ACC112 (cell line): ENCODE data around the gene KBTBD7.

Experiments
- H2AFZ ChIP-seq: fragments of 200-600 bp; sonication (generic); one replicate; pipeline ENCODE4 v1.6.0; 2017; ENCODE audit warnings: antibody characterized with exemption, low read length; ENCODE audit not compliant: unreplicated experiment
- H3K27ac ChIP-seq: fragments of 200-600 bp; sonication (generic); 2 replicates; pipeline ENCODE4 v1.5.1; 2014; ENCODE audit warnings: low read depth, mild to moderate bottlenecking, antibody characterized with exemption, low read length, moderate library complexity
- H3K27me3 ChIP-seq: fragments of 200-600 bp; sonication (generic); 2 replicates; pipeline ENCODE4 v1.6.1; 2014; ENCODE audit warnings: mild to moderate bottlenecking, antibody characterized with exemption, low read length, moderate library complexity, mixed read lengths; ENCODE audit not compliant: insufficient read depth
- H3K36me3 ChIP-seq: fragments of 200-600 bp; sonication (generic); 2 replicates; pipeline ENCODE4 v1.6.1; 2016; ENCODE audit warnings: mild to moderate bottlenecking, antibody characterized with exemption, low read length, moderate library complexity, mixed read lengths; ENCODE audit not compliant: insufficient read depth
- H3K4me1 ChIP-seq: fragments of 200-600 bp; sonication (generic); one replicate; pipeline ENCODE4 v1.6.1; 2016; ENCODE audit warnings: low read length, mixed read lengths; ENCODE audit not compliant: insufficient read depth, unreplicated experiment, control insufficient read depth
- H3K4me3 ChIP-seq: fragments of 200-600 bp; sonication (generic); 2 replicates; pipeline ENCODE4 v1.5.1; 2014; ENCODE audit warnings: mild to moderate bottlenecking, low read depth, low read length
- H3K79me2 ChIP-seq: fragments of 200-600 bp; sonication (generic); one replicate; pipeline ENCODE4 v1.6.0; 2016; ENCODE audit warnings: low read length; ENCODE audit not compliant: control insufficient read depth, unreplicated experiment, insufficient read depth

The KBTBD7 gene

DNA sequence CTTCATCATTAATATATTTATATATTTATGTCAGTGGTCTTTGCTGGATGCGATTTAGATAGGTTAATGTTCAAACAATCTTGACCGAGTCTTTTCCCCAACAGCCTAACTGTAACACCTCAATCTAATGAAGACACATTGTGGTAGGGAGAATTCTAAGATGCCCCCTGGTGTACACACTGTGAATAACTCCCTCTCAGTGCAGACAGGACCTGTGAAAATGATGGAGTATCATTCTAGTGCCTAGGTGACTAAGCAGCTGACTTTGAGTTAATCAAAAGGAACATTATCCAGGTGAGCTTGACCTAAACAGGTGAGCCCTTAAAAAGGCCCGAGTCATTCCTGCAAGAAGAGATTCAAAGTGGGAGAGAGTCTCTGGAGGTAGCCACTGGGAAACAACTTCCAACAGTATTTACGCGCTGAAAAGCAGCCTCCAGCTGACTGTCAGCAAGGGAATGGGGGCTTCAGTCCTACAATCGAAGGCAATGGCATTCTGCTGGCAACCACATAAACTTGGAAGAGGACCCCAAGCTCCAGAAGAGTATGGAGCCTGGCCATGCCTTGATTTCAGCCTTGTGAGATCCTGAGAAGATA lies 28.0 kb upstream of the KBTBD7 start:
- no peaks in the 10 kb centered on the region for H3K27me3 ChIP-seq
- H3K4me3 ChIP-seq, result no peak overlapping the region
- peaks cover 23% of the 10 kb centered on the region for H3K4me1 ChIP-seq
- no peaks in the 10 kb centered on the region for H3K36me3 ChIP-seq
- no peak overlapping the region for H2AFZ ChIP-seq
- H3K27ac ChIP-seq, result no peak overlapping the region
- H3K79me2 ChIP-seq, result no peaks in the 10 kb centered on the region

DNA sequence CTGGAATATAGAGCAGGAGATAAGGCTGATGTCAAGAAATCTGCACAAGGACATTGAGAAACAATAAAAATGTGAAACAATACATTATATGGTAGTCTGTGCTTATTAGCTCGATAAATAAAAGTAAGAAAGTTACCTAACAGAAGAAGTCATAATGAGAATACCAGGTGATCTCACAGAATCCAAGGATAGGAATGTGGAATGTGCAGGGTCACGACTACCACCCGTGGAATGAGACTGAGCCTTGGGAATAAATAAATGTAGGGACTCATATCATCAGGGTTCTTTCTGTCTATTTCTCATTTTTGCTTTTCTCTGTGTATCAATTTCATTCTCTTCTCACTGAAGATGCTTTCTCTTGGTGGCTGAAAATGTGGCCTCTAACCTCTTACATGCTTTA lies 26.0 kb upstream of the KBTBD7 start:
- no peak overlapping the region for H3K4me3 ChIP-seq
- H3K27me3 ChIP-seq, result no peaks in the 10 kb centered on the region
- no peak overlapping the region for H3K27ac ChIP-seq
- H3K79me2 ChIP-seq, result no peaks in the 10 kb centered on the region
- H2AFZ ChIP-seq, result no peak overlapping the region
- H3K36me3 ChIP-seq, result no peaks in the 10 kb centered on the region
- peaks cover 27% of the 10 kb centered on the region for H3K4me1 ChIP-seq

DNA sequence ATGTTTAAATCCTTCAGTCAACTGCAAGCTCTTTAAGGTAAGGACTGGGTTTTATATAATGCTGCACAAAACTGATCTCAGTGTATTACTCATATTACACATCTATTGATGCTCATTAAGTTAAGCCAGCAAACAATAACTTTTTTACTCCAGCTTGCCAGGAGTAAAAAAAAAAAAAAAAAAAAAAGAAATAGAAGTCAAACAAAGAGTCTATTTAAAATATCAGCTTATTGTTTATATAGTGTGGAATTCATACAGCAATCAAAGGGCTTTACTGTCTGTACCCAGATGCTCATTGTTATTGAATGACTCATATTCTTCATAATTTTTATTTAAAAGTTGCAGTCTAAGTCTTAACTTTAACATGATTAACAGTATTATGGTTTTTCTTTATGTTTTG lies 21.8 kb upstream of the KBTBD7 start:
- H3K27me3 ChIP-seq, result no peaks in the 10 kb centered on the region
- H3K36me3 ChIP-seq, result no peaks in the 10 kb centered on the region
- no peak overlapping the region for H3K4me3 ChIP-seq
- no peak overlapping the region for H2AFZ ChIP-seq
- H3K79me2 ChIP-seq, result no peaks in the 10 kb centered on the region
- peaks cover 12% of the 10 kb centered on the region for H3K4me1 ChIP-seq
- H3K27ac ChIP-seq, result no peak overlapping the region

DNA sequence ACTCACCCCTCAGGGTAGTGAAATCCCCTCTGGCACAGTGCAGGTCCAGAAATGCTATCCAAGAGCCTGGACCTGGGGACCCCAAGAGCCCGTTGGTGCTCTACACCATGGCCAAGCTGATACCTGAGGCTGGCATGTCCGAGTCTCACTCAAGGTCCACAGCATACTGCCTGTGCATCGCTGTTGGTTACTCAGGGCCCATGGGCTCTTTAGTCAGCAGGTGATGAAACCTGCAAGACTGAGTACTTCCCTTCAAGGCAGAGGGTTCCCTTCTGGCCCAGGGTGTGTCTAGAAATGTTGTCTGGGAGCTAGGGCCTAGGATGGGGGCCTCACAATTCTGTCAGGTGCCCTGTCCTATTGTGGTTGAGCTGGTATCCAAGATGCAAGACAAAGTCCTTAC lies 19.6 kb upstream of the KBTBD7 start:
- no peak overlapping the region for H2AFZ ChIP-seq
- H3K27me3 ChIP-seq, result no peaks in the 10 kb centered on the region
- no peaks in the 10 kb centered on the region for H3K36me3 ChIP-seq
- H3K4me1 ChIP-seq, result peaks cover 8% of the 10 kb centered on the region
- no peaks in the 10 kb centered on the region for H3K79me2 ChIP-seq
- H3K4me3 ChIP-seq, result no peak overlapping the region
- H3K27ac ChIP-seq, result no peak overlapping the region

DNA sequence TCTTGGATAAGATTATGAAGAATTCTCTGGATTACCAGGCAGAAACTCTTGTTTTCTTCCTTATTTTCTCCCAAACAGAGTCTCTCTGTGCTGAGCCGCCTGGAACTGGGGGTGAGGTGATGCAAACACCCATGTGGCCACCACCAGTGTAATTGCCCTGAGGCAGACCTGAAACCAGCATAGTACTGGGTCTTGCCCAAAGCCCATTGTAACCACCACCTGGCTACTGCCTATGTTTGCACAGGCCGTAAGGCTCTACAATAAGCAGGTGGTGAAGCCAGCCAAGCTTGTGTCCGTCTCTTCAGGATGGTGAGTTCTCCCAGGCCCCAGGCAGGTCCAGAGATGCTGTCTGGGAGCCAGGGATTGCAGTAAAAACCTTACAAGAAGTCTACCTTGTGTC lies 18.9 kb upstream of the KBTBD7 start:
- Histone ChIP-seq H3K4me1 (peaks cover 5% of the 10 kb centered on the region), H2AFZ (no peak overlapping the region), H3K27ac (no peak overlapping the region), H3K4me3 (no peak overlapping the region), H3K27me3 (no peaks in the 10 kb centered on the region), H3K79me2 (no peaks in the 10 kb centered on the region), H3K36me3 (no peaks in the 10 kb centered on the region)

DNA sequence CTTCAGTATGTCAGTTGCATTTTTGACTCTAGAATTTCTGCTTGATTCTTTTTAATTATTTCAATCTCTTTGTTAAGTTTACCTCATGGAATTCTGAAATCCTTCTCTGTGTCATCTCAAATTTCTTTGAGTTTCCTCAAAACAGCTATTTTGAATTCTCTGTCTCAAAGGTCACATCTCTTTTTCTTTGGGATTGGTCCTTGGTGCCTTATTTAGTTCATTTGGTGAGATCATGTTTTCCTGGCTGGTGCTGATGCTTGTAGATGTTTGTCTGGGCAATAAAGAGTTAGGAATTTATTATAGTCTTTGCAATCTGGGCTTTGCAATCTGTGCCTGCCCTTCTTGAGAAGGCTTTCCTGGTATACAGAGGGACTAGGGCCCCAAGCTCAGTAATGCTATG lies 18.5 kb upstream of the KBTBD7 start:
- Histone ChIP-seq H2AFZ (no peak overlapping the region), H3K27me3 (no peaks in the 10 kb centered on the region)

DNA sequence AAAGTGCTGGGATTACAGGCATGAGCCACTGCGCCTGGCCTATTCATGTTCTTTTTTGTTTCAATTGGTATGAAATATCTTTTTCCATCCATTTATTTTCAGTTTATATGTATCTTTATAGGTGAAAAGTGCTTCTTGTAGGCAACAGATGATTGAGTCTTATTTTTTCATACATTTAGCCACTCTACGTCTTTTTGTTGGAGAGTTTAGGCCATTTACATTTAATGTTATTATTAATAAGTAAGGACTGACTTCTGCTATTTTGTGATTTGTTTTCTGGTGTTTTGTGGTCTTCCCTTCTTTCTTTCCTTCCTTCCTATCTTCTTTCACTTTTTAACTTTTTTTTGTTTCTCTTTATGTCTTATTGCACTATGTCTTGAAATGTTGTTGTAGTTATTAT lies 16.7 kb upstream of the KBTBD7 start:
- Histone ChIP-seq H3K4me3 (no peak overlapping the region), H3K27me3 (no peaks in the 10 kb centered on the region), H3K79me2 (no peaks in the 10 kb centered on the region), H3K4me1 (peaks cover 3% of the 10 kb centered on the region), H3K27ac (no peak overlapping the region), H3K36me3 (no peaks in the 10 kb centered on the region), H2AFZ (no peak overlapping the region)

More for the DNA sequence above, 18.5 kb upstream of the KBTBD7 start:
- no peak overlapping the region for H3K27ac ChIP-seq
- no peaks in the 10 kb centered on the region for H3K79me2 ChIP-seq
- H3K4me3 ChIP-seq, result no peak overlapping the region
- peaks cover 5% of the 10 kb centered on the region for H3K4me1 ChIP-seq
- H3K36me3 ChIP-seq, result no peaks in the 10 kb centered on the region

DNA sequence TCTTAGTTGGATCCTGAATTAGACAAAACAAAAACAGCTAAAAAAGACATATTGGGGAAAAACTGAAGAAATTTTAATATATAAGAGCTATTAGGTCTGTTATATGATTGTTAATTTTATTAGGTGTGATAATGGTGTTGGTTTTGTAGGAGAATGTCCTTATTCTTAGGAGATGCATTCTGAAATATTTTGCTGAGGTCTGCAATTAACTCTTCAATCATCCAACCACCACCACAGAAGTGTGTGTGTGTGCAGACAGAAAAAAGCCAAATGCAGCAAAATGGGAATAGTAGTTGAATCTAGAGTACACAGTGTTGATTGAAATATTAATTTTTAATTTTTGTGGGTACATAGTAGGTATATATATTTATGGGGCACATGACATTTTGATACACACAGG lies 12.1 kb upstream of the KBTBD7 start:
- no peaks in the 10 kb centered on the region for H3K4me1 ChIP-seq
- no peak overlapping the region for H3K27ac ChIP-seq
- no peaks in the 10 kb centered on the region for H3K36me3 ChIP-seq
- H2AFZ ChIP-seq, result no peak overlapping the region
- H3K4me3 ChIP-seq, result no peak overlapping the region
- H3K79me2 ChIP-seq, result no peaks in the 10 kb centered on the region
- H3K27me3 ChIP-seq, result no peaks in the 10 kb centered on the region

DNA sequence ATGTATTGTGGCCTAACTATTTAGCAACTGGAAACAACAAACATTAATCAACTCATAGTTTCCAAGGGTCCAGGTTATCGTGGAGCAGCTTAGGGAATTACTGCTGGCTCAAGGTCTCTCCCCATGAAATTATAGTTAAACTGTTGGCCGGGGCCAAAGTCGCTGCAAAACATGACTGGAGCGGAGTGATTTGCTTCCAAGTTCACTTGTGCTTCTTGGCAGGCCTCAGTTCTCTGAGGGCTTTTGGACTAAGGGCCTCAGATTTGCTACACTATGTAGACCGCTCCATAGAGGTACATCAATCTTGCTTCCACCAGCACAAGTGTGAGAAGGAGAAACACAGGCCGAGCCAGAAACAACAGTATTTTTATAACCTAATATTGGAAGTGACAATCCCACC lies 9.4 kb upstream of the KBTBD7 start:
- no peaks in the 10 kb centered on the region for H3K4me1 ChIP-seq
- H3K4me3 ChIP-seq, result no peak overlapping the region
- no peak overlapping the region for H3K27ac ChIP-seq
- no peaks in the 10 kb centered on the region for H3K79me2 ChIP-seq
- H3K36me3 ChIP-seq, result no peaks in the 10 kb centered on the region
- no peaks in the 10 kb centered on the region for H3K27me3 ChIP-seq
- H2AFZ ChIP-seq, result no peak overlapping the region

DNA sequence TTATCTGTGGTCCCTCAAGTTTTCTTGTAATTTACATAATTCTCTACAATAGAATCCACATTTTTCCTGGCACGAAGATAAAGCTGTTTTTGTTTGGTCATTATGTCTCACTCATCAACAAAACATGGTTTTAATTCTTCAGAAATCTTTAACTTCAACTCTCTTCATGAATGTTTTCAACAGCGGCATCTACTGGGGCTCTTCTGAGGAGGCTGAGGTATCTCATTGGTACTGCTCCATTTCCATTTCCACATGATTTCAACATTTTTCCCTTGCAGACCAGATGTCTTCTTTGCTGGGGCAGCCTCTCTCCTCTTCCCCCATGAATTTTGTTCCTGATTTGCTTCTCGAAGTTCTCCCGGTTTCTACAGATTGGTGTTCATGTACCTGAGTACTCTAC lies 5.8 kb upstream of the KBTBD7 start:
- H3K36me3 ChIP-seq, result no peaks in the 10 kb centered on the region
- H3K27me3 ChIP-seq, result no peaks in the 10 kb centered on the region
- no peak overlapping the region for H2AFZ ChIP-seq
- H3K79me2 ChIP-seq, result no peaks in the 10 kb centered on the region
- H3K27ac ChIP-seq, result no peak overlapping the region
- H3K4me3 ChIP-seq, result no peak overlapping the region
- peaks cover 3% of the 10 kb centered on the region for H3K4me1 ChIP-seq

DNA sequence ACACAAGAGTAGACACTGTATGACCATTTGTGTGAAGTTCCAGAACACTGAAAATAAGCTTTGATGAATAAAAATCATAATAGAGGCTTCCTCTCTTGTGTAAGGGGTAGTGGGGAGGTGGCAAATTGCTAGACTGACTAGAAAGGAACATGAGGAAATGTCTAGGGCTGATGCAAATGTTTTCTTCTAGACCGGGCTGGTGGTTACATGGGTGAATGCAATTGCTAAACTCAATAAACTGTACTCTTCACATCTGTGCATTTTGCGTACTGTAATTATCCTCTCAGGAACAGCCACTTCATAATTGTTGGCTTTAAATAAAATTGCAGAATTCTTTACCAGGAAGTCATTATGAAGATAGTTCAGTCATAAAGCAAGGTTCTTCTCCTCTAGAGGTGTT lies 5.2 kb upstream of the KBTBD7 start:
- Histone ChIP-seq H2AFZ (no peak overlapping the region), H3K27me3 (no peaks in the 10 kb centered on the region), H3K4me1 (peaks cover 4% of the 10 kb centered on the region), H3K27ac (no peak overlapping the region), H3K79me2 (no peaks in the 10 kb centered on the region), H3K4me3 (no peak overlapping the region), H3K36me3 (no peaks in the 10 kb centered on the region)
